ENCODE data around the gene PTP4A2. TPM values are rescaled to one million over a fixed set of nuclear protein-coding genes. Genes with fewer than 3 reads are reported as not detected.

Gene PTP4A2
- total and polyA plus RNA-seq, 10 of the 15 experiments (the other 5 are each of a cell fraction or from before 2014, with no cell fraction given) = 180 to 909 (median 375) TPM

DNA sequence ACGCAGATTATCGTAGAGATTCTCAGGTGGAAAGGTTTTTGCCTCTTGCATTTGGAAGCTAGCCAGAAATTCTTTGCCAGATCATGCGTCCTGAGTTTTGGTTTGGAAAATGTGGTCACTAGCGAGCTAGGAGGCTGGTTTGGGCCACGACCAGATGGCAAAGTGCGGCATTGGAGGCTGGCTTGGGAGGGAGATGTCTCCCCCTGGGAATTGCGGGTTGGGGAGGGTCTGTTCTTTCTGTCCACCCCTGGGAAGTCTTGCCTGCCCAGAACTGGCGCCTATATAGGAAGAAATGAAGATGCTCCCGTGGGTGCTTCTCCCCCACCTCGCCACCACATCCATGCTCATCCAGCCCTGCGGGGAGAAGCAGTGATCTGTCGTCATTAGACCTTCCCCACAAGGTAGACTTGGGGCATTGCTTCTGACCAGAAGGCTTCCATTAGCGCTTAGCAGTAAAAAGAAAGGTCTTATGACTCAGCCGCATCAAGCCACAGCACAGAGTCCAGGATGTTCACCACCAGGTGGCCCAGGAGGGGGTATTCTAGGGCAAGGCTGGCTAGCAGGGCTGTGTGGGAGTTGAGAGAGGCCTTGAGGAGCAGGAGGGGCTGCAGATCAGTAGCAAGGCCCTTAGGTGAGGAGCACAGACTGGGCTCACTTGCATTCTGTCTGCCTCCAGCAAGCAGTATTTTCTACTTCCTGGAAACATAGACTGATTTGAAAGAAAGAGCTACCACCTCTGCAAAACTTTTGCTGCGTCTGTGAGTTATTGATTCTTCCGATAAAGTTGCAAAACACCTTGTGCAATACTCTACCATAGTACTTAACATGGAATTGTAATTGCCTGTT, 1.5 kb upstream of the PTP4A2 start:
- peaks cover 39% of the 10 kb centered on the region for H3K4me1 ChIP-seq (ENCODE audit: control insufficient read depth, insufficient read depth, low read length)
- 36% methylated on average over 16 of the region's 16 CpGs for WGBS (ENCODE audit: insufficient coverage, insufficient replicate concordance, low lambda C conversion rate, missing lambda C conversion rate)
- ChIA-PET CTCF (interaction anchor here (0.7 to 15.0 kb wide), 15 partner anchors 9 to 150 kb away, joined by 3 to 565 read pairs (median 4); partner anchors contain the start of gene SPOCD1), POLR2A (interaction anchor here (0.5 to 4.5 kb wide), 15 partner anchors 9 to 166 kb away, joined by 3 to 104 read pairs (median 6); no protein-coding TSS in a partner anchor), SMC1A (ENCODE audit: uncharacterized antibody, unreplicated experiment) (interaction anchor here (0.6 to 9.1 kb wide), 20 partner anchors 9 to 1020 kb away, joined by 3 to 315 read pairs (median 4); no protein-coding TSS in a partner anchor), RAD21 (ENCODE audit: unreplicated experiment) (interaction anchor here (0.6 to 8.9 kb wide), 13 partner anchors 9 to 124 kb away, joined by 3 to 157 read pairs (median 5); partner anchors contain the start of gene SPOCD1)
- FAIRE-seq (peak; percentile 23), ATAC-seq (peak; percentile 61), DNase-seq (ENCODE audit: low read depth, low spot score) (peak; percentile 86)
- H3K27me3 ChIP-seq (replicated peaks in 1 of 2; ENCODE audit: control insufficient read depth in 2 of 2, insufficient read depth in 2 of 2, low read length in 1 of 2) = no peaks in the 10 kb centered on the region
- intact Hi-C loops (cut with micrococcal nuclease; ENCODE audit: unreplicated experiment) = loop anchor here (1.0 to 5.0 kb wide), 2 partner anchors 17 to 73 kb away; partner anchors contain the start of gene KHDRBS1
- no peaks in the 10 kb centered on the region for H4K20me1 ChIP-seq (ENCODE audit: control insufficient read depth, insufficient read depth)
- BruUV-seq (replicated peaks) = no TSS peak
- H3K4me3 ChIP-seq = peak overlapping the region; percentile 28; the same call in 1 of the 2 replicates
- H3K36me3 ChIP-seq (ENCODE audit: control insufficient read depth in 2 of 2, insufficient read depth in 2 of 2, low read length in 1 of 2) = no peaks in the 10 kb centered on the region
- H3K9me3 ChIP-seq (replicated peaks; ENCODE audit: control insufficient read depth, insufficient read depth, low read length) = no peaks in the 10 kb centered on the region
- peaks cover 61% of the 10 kb centered on the region for H3K79me2 ChIP-seq (ENCODE audit: control insufficient read depth, insufficient read depth, low read length)
- H2AFZ ChIP-seq (ENCODE audit: control insufficient read depth, low read depth, low read length) = peak overlapping the region; percentile 56
- peak overlapping the region; percentile 42 for H3K9ac ChIP-seq (ENCODE audit: control insufficient read depth, insufficient read depth, low read length)
- H3K4me2 ChIP-seq (ENCODE audit: control insufficient read depth, insufficient read depth) = peak overlapping the region; percentile 77
- H3K27ac ChIP-seq (ENCODE audit: control insufficient read depth, insufficient read depth) = peak overlapping the region; percentile 82
- in situ Hi-C loops (cut with MboI) = loop anchor here (10.0 kb wide), 1 partner anchor 1185 kb away; the partner anchor contains the start of gene LAPTM5
- TF ChIP-seq, protein P1, sequence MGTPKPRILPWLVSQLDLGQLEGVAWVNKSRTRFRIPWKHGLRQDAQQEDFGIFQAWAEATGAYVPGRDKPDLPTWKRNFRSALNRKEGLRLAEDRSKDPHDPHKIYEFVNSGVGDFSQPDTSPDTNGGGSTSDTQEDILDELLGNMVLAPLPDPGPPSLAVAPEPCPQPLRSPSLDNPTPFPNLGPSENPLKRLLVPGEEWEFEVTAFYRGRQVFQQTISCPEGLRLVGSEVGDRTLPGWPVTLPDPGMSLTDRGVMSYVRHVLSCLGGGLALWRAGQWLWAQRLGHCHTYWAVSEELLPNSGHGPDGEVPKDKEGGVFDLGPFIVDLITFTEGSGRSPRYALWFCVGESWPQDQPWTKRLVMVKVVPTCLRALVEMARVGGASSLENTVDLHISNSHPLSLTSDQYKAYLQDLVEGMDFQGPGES (IDR thresholded peaks at IDR 0.05) = no peak
- TF ChIP-seq MXI1 (IDR thresholded peaks at IDR 0.05; ENCODE audit: low read depth, low read length) (no peak), DPF2 (IDR thresholded peaks at IDR 0.05) (peak; percentile 66; the same call in 1 of the 2 replicates), ZSCAN29 (IDR thresholded peaks at IDR 0.05) (no peak), NFXL1 (IDR thresholded peaks at IDR 0.05; ENCODE audit: borderline replicate concordance) (no peak), ZNF384 (IDR thresholded peaks at IDR 0.05; ENCODE audit: borderline replicate concordance, low read depth, low read length) (no peak), SPI1 (IDR thresholded peaks at IDR 0.05; ENCODE audit: borderline replicate concordance, insufficient read depth, low read depth, low read length) (no peak), GATAD2B (conservative IDR thresholded peaks at IDR 0.05; ENCODE audit: low read depth) (0 out of 2 replicates have a peak, but pooled peaks have one; percentile 5), NR2F1 (conservative IDR thresholded peaks at IDR 0.05) (0 out of 2 replicates have a peak, but pooled peaks have one; percentile 41), PAX8 (IDR thresholded peaks at IDR 0.05) (no peak), JUND (IDR thresholded peaks at IDR 0.05; ENCODE audit: low read depth, low read length) (0 out of 2 replicates have a peak, but pooled peaks have one; percentile 21)
- TF ChIP-seq, protein P2, sequence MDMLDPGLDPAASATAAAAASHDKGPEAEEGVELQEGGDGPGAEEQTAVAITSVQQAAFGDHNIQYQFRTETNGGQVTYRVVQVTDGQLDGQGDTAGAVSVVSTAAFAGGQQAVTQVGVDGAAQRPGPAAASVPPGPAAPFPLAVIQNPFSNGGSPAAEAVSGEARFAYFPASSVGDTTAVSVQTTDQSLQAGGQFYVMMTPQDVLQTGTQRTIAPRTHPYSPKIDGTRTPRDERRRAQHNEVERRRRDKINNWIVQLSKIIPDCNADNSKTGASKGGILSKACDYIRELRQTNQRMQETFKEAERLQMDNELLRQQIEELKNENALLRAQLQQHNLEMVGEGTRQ (IDR thresholded peaks at IDR 0.05; ENCODE audit: borderline replicate concordance, low read depth, low read length) = no peak
- TF ChIP-seq, protein P3, sequence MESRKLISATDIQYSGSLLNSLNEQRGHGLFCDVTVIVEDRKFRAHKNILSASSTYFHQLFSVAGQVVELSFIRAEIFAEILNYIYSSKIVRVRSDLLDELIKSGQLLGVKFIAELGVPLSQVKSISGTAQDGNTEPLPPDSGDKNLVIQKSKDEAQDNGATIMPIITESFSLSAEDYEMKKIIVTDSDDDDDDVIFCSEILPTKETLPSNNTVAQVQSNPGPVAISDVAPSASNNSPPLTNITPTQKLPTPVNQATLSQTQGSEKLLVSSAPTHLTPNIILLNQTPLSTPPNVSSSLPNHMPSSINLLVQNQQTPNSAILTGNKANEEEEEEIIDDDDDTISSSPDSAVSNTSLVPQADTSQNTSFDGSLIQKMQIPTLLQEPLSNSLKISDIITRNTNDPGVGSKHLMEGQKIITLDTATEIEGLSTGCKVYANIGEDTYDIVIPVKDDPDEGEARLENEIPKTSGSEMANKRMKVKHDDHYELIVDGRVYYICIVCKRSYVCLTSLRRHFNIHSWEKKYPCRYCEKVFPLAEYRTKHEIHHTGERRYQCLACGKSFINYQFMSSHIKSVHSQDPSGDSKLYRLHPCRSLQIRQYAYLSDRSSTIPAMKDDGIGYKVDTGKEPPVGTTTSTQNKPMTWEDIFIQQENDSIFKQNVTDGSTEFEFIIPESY (IDR thresholded peaks at IDR 0.05) = no peak; the same call in 1 of the 2 replicates
- TF ChIP-seq, protein P4, sequence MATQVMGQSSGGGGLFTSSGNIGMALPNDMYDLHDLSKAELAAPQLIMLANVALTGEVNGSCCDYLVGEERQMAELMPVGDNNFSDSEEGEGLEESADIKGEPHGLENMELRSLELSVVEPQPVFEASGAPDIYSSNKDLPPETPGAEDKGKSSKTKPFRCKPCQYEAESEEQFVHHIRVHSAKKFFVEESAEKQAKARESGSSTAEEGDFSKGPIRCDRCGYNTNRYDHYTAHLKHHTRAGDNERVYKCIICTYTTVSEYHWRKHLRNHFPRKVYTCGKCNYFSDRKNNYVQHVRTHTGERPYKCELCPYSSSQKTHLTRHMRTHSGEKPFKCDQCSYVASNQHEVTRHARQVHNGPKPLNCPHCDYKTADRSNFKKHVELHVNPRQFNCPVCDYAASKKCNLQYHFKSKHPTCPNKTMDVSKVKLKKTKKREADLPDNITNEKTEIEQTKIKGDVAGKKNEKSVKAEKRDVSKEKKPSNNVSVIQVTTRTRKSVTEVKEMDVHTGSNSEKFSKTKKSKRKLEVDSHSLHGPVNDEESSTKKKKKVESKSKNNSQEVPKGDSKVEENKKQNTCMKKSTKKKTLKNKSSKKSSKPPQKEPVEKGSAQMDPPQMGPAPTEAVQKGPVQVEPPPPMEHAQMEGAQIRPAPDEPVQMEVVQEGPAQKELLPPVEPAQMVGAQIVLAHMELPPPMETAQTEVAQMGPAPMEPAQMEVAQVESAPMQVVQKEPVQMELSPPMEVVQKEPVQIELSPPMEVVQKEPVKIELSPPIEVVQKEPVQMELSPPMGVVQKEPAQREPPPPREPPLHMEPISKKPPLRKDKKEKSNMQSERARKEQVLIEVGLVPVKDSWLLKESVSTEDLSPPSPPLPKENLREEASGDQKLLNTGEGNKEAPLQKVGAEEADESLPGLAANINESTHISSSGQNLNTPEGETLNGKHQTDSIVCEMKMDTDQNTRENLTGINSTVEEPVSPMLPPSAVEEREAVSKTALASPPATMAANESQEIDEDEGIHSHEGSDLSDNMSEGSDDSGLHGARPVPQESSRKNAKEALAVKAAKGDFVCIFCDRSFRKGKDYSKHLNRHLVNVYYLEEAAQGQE (IDR thresholded peaks at IDR 0.05; ENCODE audit: low read depth, low read length) = no peak

Measured in GM12878 (cell line).